NCI-H128 (cell line): Measurements from ENCODE around the gene DHCR7.

Experiments used
- DNase-seq: peaks from one replicate; lab custom pipeline; 2025; ENCODE audit not compliant: unreplicated experiment; lab: John Stamatoyannopoulos, UW

Gene DHCR7

DNA sequence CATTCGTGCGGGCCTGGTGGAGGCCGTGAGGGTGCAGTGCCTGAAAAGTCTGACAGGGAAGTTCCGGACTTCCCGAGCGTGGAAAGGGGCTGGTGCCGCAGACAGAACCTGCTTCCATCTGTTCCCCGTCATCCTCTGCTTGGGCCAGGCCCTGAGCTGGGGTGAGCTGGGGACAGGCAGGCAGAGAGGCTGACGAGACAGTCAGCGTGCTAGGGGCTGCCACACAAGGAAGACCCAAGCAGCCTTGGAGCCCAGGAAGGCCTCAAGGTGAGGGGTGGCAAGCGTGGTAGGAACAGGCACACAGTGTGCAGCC, 30.3 kb upstream of the DHCR7 start:
- no peak for DNase-seq

- DNase-seq = no peak
Observed at GRCh38 chr11:71477641-71478527, 29.7 kb upstream of the DHCR7 start.

GRCh38 chr11:71476926-71477640, 28.9 kb upstream of the DHCR7 start:
- DNase-seq = no peak

DNA sequence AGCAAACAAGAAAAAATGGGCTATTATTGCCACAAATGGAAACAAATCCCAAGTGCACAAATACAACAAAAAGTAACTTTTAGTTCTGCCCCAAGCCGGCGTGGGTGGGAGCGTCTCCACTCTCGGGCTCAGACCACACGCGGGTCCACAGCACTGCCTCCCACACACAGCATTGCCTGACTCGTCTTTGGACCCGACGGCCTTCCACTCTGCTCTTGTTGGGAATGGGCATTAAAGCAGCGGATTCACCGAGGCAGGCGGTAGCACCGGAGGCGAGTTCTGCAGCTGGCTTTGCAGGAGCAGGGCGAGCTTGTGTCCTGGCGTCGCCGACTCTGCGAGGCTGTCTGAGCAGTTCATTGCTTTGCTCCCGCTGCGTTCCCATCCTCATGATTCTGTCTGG, 27.8 kb upstream of the DHCR7 start:
- DNase-seq = no peak

- no peak for DNase-seq
Observed at GRCh38 chr11:71474771-71475483, 26.7 kb upstream of the DHCR7 start.

GRCh38 chr11:71474141-71474770, 26.1 kb upstream of the DHCR7 start:
- DNase-seq = no peak

DNA sequence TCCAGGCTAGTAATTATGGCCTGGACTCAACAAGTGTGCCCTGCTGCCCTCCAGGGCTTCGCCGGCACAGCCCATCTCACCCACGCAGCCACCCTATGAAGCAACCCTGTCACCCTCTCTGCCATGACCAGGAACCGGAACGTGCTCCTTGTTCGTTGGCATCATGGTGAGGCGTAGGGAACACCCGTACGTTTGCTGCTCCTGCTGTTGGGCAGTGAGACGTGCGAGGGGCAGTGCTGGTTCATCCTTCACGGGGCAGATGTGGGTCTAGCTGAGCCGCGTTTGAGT, 25.5 kb upstream of the DHCR7 start:
- no peak for DNase-seq

GRCh38 chr11:71472941-71473792, 25.0 kb upstream of the DHCR7 start:
- no peak for DNase-seq

- no peak for DNase-seq
Observed at GRCh38 chr11:71472357-71472885, 24.2 kb upstream of the DHCR7 start.

GRCh38 chr11:71470946-71471345, 22.8 kb upstream of the DHCR7 start:
- no peak for DNase-seq

GRCh38 chr11:71467164-71467563, 19.0 kb upstream of the DHCR7 start:
- no peak for DNase-seq

DNA sequence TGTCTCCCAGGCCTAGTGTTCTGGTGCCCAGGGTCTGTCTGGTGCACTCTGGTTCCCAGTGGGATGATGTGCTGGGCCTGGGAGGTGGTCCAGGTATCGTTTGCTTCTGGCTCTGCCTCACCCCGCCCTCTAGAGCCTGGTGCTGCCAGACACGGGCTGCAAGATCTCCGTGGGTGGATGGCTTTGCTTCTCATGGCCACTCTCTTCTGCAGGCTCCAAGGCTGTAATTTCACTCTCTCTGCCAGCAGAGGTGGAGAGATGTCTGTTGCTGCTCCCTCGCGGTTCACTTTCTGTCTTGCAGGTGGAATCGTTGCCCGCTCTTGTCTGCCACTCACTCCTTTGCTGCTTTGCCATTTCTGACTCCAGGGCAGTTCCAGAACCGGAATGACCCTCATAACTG, 18.2 kb upstream of the DHCR7 start:
- DNase-seq = no peak

DNA sequence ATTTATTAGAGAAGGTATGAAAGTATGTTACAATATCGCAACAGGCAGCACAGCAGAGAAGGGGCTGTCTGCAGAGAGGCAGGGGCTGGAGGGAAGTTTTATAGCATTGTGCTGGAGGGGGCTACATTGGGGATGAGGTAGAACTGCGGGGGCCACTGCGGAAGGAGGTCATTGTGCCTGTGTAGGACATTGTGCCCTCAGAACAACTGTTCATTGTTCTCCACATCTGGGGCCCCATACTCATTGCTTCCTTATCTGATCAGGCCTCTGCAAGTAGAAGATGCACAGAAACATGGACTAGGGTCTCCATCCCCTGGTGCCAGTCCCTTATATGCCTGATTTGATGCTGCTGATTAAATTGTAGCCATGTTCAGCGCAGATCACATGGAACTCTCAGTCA, 16.9 kb upstream of the DHCR7 start:
- no peak for DNase-seq

DNA sequence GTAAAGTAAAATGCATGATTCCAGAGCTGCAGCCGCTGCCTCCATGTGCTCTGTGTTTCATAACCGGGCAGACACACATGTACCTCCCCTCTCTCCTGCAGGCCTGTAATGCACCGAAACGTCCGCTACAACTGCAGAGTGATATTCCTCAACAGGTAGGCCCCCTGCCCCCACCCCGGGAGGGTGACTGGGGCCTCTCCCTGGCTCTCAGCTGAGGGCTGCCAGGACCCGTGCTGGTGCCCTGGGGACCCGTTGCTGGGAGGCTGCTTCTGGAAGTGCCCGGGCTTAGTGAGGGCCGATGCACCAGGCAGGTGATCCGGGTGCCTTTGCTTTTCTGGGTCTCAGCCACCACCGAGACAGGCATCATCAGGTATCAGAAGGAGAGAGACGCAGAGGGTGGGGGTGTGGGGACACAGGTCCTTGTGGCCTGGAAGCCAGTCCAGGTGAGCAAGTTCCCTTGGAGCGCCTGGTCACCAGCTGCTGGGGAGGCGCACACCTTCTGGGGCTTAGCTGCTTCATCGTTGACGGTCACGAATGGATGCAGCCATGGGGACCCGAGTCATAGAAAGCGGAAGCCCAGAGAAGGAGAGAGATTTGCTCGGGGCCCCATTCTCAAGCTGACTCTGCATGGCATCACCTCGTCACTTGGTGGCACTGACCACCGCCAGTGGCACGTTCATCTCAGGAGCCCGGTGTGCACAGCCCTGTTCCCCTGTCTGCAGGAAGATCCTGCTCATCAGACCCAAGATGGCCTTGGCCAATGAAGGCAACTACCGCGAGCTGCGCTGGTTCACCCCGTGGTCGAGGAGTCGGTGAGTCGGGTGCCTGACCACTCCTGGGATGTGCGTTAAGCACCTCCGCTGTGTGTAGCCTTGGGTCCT, 15.4 kb upstream of the DHCR7 start:
- DNase-seq = no peak

GRCh38 chr11:71462726-71463125, 14.5 kb upstream of the DHCR7 start:
- no peak for DNase-seq

DNA sequence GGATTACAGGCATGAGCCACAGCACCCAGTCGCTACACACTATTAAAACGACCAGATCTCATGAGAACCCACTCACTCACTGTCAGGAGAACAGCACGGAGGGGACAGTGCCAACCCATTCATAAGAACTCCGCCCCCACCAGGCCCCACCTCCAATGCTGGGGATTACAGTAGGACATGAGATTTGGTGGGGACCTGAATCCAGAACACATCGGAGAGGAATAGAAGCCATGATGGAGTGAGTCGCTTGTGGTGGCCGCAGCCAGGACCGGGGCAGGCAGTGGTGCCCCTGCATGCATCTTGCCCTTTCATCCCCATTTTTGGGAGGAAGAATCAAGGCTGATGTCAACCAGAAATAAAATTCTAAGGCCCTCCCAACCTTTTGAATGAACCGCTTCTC, 13.5 kb upstream of the DHCR7 start:
- no peak for DNase-seq

DNA sequence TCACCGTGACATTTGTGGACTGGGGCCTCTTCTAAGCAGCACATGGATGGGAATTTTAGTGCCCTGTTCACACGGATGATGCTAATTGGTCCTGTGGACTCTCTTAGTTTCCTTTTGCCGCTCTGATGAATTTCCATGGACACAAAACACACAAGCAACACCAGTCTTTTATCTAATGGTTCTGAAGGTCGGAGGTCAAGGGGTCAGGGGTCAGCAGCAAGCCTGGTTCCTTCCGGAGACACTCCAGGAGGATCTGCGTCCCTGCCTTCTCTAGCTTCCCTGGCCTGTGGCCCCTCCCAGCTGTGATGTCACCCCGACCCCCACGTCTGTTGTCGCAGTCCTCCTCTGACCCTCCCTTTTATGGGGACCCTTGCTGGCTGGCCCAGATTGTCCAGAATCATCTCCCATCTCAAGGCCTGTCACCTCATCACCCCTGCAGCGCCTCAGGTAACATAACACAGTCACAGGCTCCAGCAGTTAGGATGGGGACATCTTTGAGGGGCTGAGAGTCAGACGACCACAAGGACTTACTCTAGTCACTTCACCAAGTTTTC, 11.7 kb upstream of the DHCR7 start:
- DNase-seq = no peak

- DNase-seq = no peak
Observed at GRCh38 chr11:71459076-71459766, 11.0 kb upstream of the DHCR7 start.
